NOMO-1 treated with dmso at 0.1 percent for 144 hours (cell line): ENCODE measurements around the gene CAPG.
"Not testable (repeated sequence)": the region's sequence is repeated elsewhere in the genome, so short reads cannot be mapped to it uniquely, and the experiment has no call there.

Experiments
- DNase-seq: peaks from one replicate; lab custom pipeline; 2025; ENCODE audit not compliant: unreplicated experiment; lab: John Stamatoyannopoulos, UW

CAPG gene

DNA sequence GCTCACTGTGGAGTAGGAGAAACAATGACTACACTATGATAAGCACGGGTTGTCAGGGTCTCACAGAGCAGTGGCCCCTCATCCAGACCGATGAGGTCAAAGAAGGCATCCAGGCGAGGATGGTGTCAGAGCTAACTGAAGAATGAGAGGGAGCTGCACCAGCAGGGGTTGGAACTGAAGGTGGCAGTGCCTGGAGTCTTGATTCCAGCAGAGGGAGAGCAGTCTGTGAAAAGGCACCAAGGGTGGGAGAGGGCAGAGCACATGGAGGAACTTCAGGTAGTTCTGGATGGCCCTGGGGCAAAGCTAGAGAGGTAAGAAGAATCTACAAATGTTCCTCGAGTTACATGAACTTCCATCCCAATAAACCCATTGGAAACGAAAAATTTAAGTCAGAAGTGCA is 43.0 kb downstream of the CAPG start:
- DNase-seq = no peak

DNA sequence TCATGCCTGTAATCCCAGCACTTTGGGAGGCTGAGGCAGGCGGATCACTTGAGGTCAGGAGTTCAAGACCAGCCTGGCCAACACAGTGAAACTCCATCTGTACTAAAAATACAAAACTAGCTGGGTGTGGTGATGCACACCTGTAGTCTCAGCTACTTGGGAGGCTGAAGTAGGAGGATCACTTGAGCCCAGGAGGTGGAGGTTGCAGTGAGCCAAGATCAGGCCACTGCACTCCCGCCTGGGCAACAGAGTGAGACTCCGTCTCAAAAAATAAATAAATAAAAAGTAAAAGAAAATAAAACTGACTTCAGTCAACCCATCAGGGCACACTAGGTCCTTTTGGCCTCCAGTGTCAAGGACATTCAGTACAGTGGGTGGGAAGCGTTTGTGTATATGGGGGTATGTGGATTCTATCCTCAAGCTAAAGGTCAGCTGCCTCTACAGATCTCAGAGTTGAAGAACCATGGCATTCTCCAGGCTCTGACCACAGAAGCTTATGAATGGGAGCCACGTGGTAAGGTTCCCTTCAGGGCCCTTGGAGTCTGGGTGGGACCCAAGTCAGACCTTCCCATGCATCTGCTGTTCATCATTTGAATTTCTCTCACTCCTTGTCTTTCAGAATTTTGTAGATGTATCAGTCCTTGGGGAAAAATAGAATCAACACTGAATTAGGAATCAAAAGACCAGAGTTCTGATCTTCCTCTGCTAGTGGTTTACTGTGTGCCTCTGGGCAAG is 47.3 kb downstream of the CAPG start:
- not testable (repeated sequence) for DNase-seq

- DNase-seq = no peak
Measured at GRCh38 chr2:85357736-85358135, 52.4 kb downstream of the CAPG start.

GRCh38 chr2:85356186-85356585 is 54.0 kb downstream of the CAPG start:
- no peak for DNase-seq

- no peak for DNase-seq
Measured at GRCh38 chr2:85355521-85355920, 54.6 kb downstream of the CAPG start.

GRCh38 chr2:85355073-85355410 is 55.1 kb downstream of the CAPG start:
- DNase-seq = no peak

GRCh38 chr2:85354286-85355072 is 55.7 kb downstream of the CAPG start, which contains the start of the genes ELMOD3 and RETSAT:
TSS of gene ELMOD3 (plus strand) at chr2:85354769. CDS start at chr2:85357199, 2,430 bp downstream.
TSS of gene RETSAT (minus strand) at chr2:85354528. CDS start at chr2:85354507, 21 bp downstream.
- peak; percentile 98 for DNase-seq

GRCh38 chr2:85353876-85354285 is 56.3 kb downstream of the CAPG start:
- DNase-seq = no peak

- DNase-seq = no peak
Measured at GRCh38 chr2:85347599-85347998, 62.6 kb downstream of the CAPG start.
